Measurements from ENCODE around the gene WRAP73.

DNA sequence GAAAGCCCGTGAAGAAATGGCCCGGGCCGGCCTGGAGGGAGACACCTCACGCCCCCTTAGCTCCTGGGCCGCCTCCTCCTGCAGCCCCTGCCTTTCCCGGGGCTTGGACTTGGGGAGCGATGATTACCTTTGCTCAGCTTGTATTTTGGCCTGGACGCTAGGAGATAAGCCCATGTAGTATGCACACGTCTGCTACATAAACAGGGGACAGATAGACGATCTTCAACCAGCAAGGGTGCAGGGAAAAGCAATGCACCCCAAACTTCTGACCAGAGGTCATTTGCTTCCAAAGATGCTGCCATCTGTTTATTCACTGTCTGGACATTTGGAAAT is 3.3 kb upstream of the WRAP73 start:
- no peak for TF ChIP-seq POLR2AphosphoS5 (IDR thresholded peaks at IDR 0.05)
- TF ChIP-seq, protein P1, sequence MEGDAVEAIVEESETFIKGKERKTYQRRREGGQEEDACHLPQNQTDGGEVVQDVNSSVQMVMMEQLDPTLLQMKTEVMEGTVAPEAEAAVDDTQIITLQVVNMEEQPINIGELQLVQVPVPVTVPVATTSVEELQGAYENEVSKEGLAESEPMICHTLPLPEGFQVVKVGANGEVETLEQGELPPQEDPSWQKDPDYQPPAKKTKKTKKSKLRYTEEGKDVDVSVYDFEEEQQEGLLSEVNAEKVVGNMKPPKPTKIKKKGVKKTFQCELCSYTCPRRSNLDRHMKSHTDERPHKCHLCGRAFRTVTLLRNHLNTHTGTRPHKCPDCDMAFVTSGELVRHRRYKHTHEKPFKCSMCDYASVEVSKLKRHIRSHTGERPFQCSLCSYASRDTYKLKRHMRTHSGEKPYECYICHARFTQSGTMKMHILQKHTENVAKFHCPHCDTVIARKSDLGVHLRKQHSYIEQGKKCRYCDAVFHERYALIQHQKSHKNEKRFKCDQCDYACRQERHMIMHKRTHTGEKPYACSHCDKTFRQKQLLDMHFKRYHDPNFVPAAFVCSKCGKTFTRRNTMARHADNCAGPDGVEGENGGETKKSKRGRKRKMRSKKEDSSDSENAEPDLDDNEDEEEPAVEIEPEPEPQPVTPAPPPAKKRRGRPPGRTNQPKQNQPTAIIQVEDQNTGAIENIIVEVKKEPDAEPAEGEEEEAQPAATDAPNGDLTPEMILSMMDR (IDR thresholded peaks at IDR 0.05): no peak
